HG02610 (cell line): Measurements from ENCODE around the gene NDUFB6.
"Not testable (repeated sequence)": the region's sequence is repeated elsewhere in the genome, so short reads cannot be mapped to it uniquely, and the experiment has no call there.

Source experiments
- ATAC-seq: cut with Tn5 transposase; IDR thresholded peaks from one replicate; pipeline ENCODE4 v1.9.1; 2021; ENCODE audit warnings: mild to moderate bottlenecking, moderate library complexity; ENCODE audit not compliant: unreplicated experiment

Gene NDUFB6

GRCh38 chr9:32572900-32573523, at the start of gene NDUFB6:
NDUFB6 (minus strand) TSS chr9:32573159; CDS start chr9:32573060, 99 bp downstream.
- peak; percentile 91 for ATAC-seq

GRCh38 chr9:32618261-32618660, 45.3 kb upstream of the NDUFB6 start:
- no peak for ATAC-seq

GRCh38 chr9:32606811-32607210, 33.9 kb upstream of the NDUFB6 start:
- ATAC-seq, result no peak

- ATAC-seq, result peak; percentile 58
Measured at GRCh38 chr9:32603914-32604852, 31.2 kb upstream of the NDUFB6 start.

- not testable (repeated sequence) for ATAC-seq
Measured at GRCh38 chr9:32599021-32599420, 26.1 kb upstream of the NDUFB6 start.

- no peak for ATAC-seq
Measured at GRCh38 chr9:32596936-32597335, 24.0 kb upstream of the NDUFB6 start.

GRCh38 chr9:32596096-32596865, 23.3 kb upstream of the NDUFB6 start:
- peak; percentile 54 for ATAC-seq

- ATAC-seq, result no peak
Measured at GRCh38 chr9:32590898-32591297, 17.9 kb upstream of the NDUFB6 start.

- no peak for ATAC-seq
Measured at GRCh38 chr9:32590476-32590875, 17.5 kb upstream of the NDUFB6 start.

- ATAC-seq, result peak; percentile 53
Measured at GRCh38 chr9:32589083-32589723, 16.2 kb upstream of the NDUFB6 start.

- ATAC-seq, result peak; percentile 85
Measured at GRCh38 chr9:32587901-32588300, 14.9 kb upstream of the NDUFB6 start.

- ATAC-seq, result no peak
Measured at GRCh38 chr9:32584784-32585183, 11.8 kb upstream of the NDUFB6 start.

- ATAC-seq, result no peak
Measured at GRCh38 chr9:32581512-32582143, 8.7 kb upstream of the NDUFB6 start.

GRCh38 chr9:32580631-32581300, 7.8 kb upstream of the NDUFB6 start:
- no peak for ATAC-seq

- peak; percentile 63 for ATAC-seq
Measured at GRCh38 chr9:32579706-32580331, 6.9 kb upstream of the NDUFB6 start.

- ATAC-seq, result no peak
Measured at GRCh38 chr9:32578976-32579375, 6.0 kb upstream of the NDUFB6 start.

GRCh38 chr9:32577316-32577715, 4.4 kb upstream of the NDUFB6 start:
- no peak for ATAC-seq

- ATAC-seq, result no peak
Measured at GRCh38 chr9:32574858-32575257, 1.9 kb upstream of the NDUFB6 start.

- ATAC-seq, result no peak
Measured at GRCh38 chr9:32573821-32574220, 862 bp upstream of the NDUFB6 start.
